HepG2 (cell line): ENCODE results near the gene FGF19. TPM values are rescaled to one million over a fixed set of nuclear protein-coding genes. Genes with fewer than 3 reads are reported as not detected.
A peak's percentile ranks its signal among the peaks of the same experiment; 100 is the strongest.

ENCODE experiments used
- GATA4 ChIP-seq: sonication (generic); IDR thresholded peaks from 2 replicates; pipeline ENCODE4 v1.6.1; 2016; ENCODE audit warnings: antibody characterized with exemption, low read depth, borderline replicate concordance
- MAFF ChIP-seq: IDR thresholded peaks from 2 replicates; pipeline ENCODE4 v1.6.1; 2011; ENCODE audit warnings: low read depth, low read length, improper control_type of control experiment
- NR3C1 ChIP-seq: sonication (generic); formaldehyde crosslinking; IDR thresholded peaks from 2 replicates; pipeline ENCODE4 v1.4.0; 2020; ENCODE audit warnings: missing genetic modification reagents
- PITX1 ChIP-seq: sonication (generic); formaldehyde crosslinking; IDR thresholded peaks from 2 replicates; pipeline ENCODE4 v1.5.1; 2020; ENCODE audit warnings: mild to moderate bottlenecking, missing genetic modification reagents
- ZNF143 ChIP-seq: sonication (generic); formaldehyde crosslinking; IDR thresholded peaks from 2 replicates; pipeline ENCODE4 v1.4.0; 2020; ENCODE audit warnings: missing genetic modification reagents
- ZNF230 ChIP-seq: sonication (generic); formaldehyde crosslinking; IDR thresholded peaks from 2 replicates; pipeline ENCODE4 v1.4.0; 2020; ENCODE audit warnings: mild to moderate bottlenecking, missing genetic modification reagents
- polyA plus RNA-seq, 8 experiments: library from polyadenylated mRNA; depleted of rRNA in 3 of 8; stranded (reverse) in 7 of 8; unstranded in 1 of 8; fragments of >200 nt; fragmentation: Illumina TruSeq in 4 of 8; extraction: Trizol in 4 of 8; gene quantifications; 2 replicates each; pipeline versions ENCODE4 v1.2.1 to v1.2.3, GENCODE V29; 2011 to 2016; ENCODE audit warnings: low read depth in 4 of 8, missing spikeins in 1 of 8, mixed read lengths in 1 of 8; ENCODE audit not compliant: insufficient read depth in 1 of 8
- total RNA-seq, 5 experiments: library from RNA; depleted of rRNA; stranded (reverse); fragments of >200 nt; fragmentation: Illumina TruSeq; extraction: Trizol; gene quantifications; 2 replicates each; pipeline ENCODE4 v1.2.3, GENCODE V29; 2016; ENCODE audit warnings: low read depth in 1 of 5
- TF ChIP-seq, protein P1 (sequence below): sonication (generic); formaldehyde crosslinking; IDR thresholded peaks from 2 replicates; pipeline ENCODE4; 2020; ENCODE audit warnings: missing genetic modification reagents, mild to moderate bottlenecking, borderline replicate concordance
- TF ChIP-seq, protein P2 (sequence below): sonication (generic); formaldehyde crosslinking; IDR thresholded peaks from 2 replicates; pipeline ENCODE4 v1.5.0; 2020; ENCODE audit warnings: mild to moderate bottlenecking, missing genetic modification reagents, borderline replicate concordance
- TF ChIP-seq, protein P3 (sequence below): sonication (generic); formaldehyde crosslinking; IDR thresholded peaks from 2 replicates; pipeline ENCODE4 v1.4.0; 2020; ENCODE audit warnings: low read depth, mild to moderate bottlenecking, missing genetic modification reagents
- TF ChIP-seq, protein P4 (sequence below): sonication (generic); formaldehyde crosslinking; IDR thresholded peaks from 2 replicates; pipeline ENCODE4 v1.5.0; 2020; ENCODE audit warnings: missing genetic modification reagents
- TF ChIP-seq, protein P5 (sequence below): sonication (generic); formaldehyde crosslinking; IDR thresholded peaks from 2 replicates; pipeline ENCODE4 v1.4.0; 2020; ENCODE audit warnings: mild to moderate bottlenecking, missing genetic modification reagents
- TF ChIP-seq, protein P6 (sequence below): sonication (generic); formaldehyde crosslinking; conservative IDR thresholded peaks from 2 replicates; pipeline ENCODE4 v1.4.0; 2020; ENCODE audit warnings: missing genetic modification reagents

FGF19 gene
- total and polyA plus RNA-seq, 2 of the 13 experiments (the other 11 are each of a cell fraction or from before 2014, with no cell fraction given), result 0.07 TPM; not detected in 1

DNA sequence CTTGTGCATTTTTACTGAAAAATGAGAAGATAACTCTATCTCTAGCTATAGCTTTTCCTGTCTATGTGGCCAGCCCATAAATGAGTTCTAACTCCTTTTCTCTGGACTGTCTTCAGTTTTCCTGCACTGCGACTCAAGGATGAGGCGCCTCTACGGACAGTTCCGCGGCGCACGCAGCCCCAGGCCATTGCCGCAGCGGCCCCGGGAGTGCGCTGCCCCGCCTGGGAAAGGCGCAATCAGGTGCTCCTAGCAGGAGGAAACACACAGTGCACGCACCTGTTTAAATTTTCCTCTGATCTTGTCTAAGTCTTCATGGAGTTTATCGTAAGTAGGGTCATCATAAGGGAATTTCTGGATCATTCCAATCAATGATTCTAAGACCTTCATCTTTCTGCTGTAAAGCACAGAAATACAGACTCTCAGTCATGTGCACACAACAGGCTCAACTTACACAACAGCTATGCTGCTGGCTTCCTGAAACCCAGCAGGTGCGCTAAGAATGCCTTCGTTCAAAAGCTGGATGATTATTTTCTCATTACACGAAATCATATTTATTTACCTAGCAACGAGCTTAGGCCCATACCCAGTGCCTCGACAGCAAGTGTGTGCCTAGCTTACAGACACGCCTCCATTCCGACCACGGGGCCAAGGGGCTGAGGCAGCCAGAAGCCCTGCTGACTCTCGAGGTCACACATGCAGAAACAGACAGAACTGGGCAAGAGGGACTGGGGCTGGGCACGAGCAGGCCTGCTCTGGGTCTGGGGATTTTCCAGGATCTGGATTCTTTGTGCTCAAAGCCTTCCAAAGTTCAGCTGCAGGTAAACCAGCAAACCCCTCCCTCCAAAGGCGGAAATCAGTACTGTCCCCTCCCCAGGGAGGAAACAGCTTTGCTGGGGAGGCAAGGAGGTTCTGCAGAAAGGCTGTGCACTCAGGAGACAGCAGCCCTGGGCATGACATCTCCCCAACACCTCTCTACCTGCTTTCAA lies 35.9 kb downstream of the FGF19 start (continued):
- TF ChIP-seq ZNF230 (CRISPR knock-in tag), result peak; percentile 20; the same call in 1 of the 2 replicates
- TF ChIP-seq PITX1 (CRISPR knock-in tag), result peak; percentile 88
- TF ChIP-seq NR3C1, result no peak
- TF ChIP-seq, protein P1, sequence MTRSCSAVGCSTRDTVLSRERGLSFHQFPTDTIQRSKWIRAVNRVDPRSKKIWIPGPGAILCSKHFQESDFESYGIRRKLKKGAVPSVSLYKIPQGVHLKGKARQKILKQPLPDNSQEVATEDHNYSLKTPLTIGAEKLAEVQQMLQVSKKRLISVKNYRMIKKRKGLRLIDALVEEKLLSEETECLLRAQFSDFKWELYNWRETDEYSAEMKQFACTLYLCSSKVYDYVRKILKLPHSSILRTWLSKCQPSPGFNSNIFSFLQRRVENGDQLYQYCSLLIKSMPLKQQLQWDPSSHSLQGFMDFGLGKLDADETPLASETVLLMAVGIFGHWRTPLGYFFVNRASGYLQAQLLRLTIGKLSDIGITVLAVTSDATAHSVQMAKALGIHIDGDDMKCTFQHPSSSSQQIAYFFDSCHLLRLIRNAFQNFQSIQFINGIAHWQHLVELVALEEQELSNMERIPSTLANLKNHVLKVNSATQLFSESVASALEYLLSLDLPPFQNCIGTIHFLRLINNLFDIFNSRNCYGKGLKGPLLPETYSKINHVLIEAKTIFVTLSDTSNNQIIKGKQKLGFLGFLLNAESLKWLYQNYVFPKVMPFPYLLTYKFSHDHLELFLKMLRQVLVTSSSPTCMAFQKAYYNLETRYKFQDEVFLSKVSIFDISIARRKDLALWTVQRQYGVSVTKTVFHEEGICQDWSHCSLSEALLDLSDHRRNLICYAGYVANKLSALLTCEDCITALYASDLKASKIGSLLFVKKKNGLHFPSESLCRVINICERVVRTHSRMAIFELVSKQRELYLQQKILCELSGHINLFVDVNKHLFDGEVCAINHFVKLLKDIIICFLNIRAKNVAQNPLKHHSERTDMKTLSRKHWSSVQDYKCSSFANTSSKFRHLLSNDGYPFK (CRISPR knock-in tag), result peak; percentile 85; the same call in 1 of the 2 replicates
- no peak for TF ChIP-seq MAFF
- TF ChIP-seq, protein P2, sequence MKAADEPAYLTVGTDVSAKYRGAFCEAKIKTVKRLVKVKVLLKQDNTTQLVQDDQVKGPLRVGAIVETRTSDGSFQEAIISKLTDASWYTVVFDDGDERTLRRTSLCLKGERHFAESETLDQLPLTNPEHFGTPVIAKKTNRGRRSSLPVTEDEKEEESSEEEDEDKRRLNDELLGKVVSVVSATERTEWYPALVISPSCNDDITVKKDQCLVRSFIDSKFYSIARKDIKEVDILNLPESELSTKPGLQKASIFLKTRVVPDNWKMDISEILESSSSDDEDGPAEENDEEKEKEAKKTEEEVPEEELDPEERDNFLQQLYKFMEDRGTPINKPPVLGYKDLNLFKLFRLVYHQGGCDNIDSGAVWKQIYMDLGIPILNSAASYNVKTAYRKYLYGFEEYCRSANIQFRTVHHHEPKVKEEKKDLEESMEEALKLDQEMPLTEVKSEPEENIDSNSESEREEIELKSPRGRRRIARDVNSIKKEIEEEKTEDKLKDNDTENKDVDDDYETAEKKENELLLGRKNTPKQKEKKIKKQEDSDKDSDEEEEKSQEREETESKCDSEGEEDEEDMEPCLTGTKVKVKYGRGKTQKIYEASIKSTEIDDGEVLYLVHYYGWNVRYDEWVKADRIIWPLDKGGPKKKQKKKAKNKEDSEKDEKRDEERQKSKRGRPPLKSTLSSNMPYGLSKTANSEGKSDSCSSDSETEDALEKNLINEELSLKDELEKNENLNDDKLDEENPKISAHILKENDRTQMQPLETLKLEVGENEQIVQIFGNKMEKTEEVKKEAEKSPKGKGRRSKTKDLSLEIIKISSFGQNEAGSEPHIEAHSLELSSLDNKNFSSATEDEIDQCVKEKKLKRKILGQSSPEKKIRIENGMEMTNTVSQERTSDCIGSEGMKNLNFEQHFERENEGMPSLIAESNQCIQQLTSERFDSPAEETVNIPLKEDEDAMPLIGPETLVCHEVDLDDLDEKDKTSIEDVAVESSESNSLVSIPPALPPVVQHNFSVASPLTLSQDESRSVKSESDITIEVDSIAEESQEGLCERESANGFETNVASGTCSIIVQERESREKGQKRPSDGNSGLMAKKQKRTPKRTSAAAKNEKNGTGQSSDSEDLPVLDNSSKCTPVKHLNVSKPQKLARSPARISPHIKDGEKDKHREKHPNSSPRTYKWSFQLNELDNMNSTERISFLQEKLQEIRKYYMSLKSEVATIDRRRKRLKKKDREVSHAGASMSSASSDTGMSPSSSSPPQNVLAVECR (CRISPR knock-in tag), result peak; percentile 63; the same call in 1 of the 2 replicates
- TF ChIP-seq, protein P3, sequence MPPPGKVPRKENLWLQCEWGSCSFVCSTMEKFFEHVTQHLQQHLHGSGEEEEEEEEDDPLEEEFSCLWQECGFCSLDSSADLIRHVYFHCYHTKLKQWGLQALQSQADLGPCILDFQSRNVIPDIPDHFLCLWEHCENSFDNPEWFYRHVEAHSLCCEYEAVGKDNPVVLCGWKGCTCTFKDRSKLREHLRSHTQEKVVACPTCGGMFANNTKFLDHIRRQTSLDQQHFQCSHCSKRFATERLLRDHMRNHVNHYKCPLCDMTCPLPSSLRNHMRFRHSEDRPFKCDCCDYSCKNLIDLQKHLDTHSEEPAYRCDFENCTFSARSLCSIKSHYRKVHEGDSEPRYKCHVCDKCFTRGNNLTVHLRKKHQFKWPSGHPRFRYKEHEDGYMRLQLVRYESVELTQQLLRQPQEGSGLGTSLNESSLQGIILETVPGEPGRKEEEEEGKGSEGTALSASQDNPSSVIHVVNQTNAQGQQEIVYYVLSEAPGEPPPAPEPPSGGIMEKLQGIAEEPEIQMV, result no peak
- TF ChIP-seq GATA4, result no peak
- TF ChIP-seq, protein P4, sequence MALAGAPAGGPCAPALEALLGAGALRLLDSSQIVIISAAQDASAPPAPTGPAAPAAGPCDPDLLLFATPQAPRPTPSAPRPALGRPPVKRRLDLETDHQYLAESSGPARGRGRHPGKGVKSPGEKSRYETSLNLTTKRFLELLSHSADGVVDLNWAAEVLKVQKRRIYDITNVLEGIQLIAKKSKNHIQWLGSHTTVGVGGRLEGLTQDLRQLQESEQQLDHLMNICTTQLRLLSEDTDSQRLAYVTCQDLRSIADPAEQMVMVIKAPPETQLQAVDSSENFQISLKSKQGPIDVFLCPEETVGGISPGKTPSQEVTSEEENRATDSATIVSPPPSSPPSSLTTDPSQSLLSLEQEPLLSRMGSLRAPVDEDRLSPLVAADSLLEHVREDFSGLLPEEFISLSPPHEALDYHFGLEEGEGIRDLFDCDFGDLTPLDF (CRISPR knock-in tag), result no peak; the same call in 1 of the 2 replicates
- peak; percentile 60; the same call in 1 of the 2 replicates for TF ChIP-seq ZNF143 (CRISPR knock-in tag)
- TF ChIP-seq, protein P5, sequence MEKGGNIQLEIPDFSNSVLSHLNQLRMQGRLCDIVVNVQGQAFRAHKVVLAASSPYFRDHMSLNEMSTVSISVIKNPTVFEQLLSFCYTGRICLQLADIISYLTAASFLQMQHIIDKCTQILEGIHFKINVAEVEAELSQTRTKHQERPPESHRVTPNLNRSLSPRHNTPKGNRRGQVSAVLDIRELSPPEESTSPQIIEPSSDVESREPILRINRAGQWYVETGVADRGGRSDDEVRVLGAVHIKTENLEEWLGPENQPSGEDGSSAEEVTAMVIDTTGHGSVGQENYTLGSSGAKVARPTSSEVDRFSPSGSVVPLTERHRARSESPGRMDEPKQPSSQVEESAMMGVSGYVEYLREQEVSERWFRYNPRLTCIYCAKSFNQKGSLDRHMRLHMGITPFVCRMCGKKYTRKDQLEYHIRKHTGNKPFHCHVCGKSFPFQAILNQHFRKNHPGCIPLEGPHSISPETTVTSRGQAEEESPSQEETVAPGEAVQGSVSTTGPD (CRISPR knock-in tag), result peak; percentile 57; the same call in 1 of the 2 replicates
- TF ChIP-seq, protein P6, sequence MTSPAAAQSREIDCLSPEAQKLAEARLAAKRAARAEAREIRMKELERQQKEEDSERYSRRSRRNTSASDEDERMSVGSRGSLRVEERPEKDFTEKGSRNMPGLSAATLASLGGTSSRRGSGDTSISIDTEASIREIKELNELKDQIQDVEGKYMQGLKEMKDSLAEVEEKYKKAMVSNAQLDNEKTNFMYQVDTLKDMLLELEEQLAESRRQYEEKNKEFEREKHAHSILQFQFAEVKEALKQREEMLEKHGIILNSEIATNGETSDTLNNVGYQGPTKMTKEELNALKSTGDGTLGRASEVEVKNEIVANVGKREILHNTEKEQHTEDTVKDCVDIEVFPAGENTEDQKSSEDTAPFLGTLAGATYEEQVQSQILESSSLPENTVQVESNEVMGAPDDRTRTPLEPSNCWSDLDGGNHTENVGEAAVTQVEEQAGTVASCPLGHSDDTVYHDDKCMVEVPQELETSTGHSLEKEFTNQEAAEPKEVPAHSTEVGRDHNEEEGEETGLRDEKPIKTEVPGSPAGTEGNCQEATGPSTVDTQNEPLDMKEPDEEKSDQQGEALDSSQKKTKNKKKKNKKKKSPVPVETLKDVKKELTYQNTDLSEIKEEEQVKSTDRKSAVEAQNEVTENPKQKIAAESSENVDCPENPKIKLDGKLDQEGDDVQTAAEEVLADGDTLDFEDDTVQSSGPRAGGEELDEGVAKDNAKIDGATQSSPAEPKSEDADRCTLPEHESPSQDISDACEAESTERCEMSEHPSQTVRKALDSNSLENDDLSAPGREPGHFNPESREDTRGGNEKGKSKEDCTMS (CRISPR knock-in tag), result no peak
